ENCODE measurements around the gene TUBGCP6. TPM values are rescaled to one million over a fixed set of nuclear protein-coding genes. Genes with fewer than 3 reads are reported as not detected.

The TUBGCP6 gene
- total RNA-seq, 4 donors from 2014 or later = 51.5 to 163 (median 111) TPM

DNA sequence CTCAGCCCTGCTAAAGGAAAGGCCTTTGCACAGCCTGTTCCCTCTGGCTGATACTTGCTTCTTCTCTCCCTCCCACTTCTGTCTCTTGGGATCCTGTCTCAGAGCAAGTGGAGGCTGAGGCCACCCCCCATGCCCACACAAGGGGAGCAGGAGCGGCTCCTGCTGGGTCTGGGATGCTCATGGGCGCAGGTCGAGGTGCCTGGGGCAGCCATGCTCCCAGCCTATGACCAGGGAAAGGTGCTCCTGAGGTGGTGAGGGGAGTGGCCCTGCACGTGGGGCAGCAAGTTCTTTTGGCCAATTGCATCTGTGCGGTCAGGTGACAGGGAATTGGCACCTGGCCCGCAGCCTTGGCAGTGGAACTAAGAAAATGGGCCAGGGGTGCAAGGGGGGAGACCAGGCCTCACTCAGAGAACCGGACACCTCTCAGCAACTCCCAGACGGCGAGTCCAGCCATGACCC, 23.9 kb upstream of the TUBGCP6 start:
- Histone ChIP-seq H3K9me3 (no peaks in the 10 kb centered on the region), H3K4me3 (no peak overlapping the region), H3K27ac (no peak overlapping the region), H3K36me3 (no peaks in the 10 kb centered on the region), H3K27me3 (no peaks in the 10 kb centered on the region), H3K4me1 (peaks cover 7 to 55% (median 27%) of the 10 kb centered on the region in 4 donors)
- no peak for TF ChIP-seq POLR2A (IDR thresholded peaks at IDR 0.05)
- TF ChIP-seq, protein P1, sequence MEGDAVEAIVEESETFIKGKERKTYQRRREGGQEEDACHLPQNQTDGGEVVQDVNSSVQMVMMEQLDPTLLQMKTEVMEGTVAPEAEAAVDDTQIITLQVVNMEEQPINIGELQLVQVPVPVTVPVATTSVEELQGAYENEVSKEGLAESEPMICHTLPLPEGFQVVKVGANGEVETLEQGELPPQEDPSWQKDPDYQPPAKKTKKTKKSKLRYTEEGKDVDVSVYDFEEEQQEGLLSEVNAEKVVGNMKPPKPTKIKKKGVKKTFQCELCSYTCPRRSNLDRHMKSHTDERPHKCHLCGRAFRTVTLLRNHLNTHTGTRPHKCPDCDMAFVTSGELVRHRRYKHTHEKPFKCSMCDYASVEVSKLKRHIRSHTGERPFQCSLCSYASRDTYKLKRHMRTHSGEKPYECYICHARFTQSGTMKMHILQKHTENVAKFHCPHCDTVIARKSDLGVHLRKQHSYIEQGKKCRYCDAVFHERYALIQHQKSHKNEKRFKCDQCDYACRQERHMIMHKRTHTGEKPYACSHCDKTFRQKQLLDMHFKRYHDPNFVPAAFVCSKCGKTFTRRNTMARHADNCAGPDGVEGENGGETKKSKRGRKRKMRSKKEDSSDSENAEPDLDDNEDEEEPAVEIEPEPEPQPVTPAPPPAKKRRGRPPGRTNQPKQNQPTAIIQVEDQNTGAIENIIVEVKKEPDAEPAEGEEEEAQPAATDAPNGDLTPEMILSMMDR (IDR thresholded peaks at IDR 0.05) = no peak
- no peak for DNase-seq

DNA sequence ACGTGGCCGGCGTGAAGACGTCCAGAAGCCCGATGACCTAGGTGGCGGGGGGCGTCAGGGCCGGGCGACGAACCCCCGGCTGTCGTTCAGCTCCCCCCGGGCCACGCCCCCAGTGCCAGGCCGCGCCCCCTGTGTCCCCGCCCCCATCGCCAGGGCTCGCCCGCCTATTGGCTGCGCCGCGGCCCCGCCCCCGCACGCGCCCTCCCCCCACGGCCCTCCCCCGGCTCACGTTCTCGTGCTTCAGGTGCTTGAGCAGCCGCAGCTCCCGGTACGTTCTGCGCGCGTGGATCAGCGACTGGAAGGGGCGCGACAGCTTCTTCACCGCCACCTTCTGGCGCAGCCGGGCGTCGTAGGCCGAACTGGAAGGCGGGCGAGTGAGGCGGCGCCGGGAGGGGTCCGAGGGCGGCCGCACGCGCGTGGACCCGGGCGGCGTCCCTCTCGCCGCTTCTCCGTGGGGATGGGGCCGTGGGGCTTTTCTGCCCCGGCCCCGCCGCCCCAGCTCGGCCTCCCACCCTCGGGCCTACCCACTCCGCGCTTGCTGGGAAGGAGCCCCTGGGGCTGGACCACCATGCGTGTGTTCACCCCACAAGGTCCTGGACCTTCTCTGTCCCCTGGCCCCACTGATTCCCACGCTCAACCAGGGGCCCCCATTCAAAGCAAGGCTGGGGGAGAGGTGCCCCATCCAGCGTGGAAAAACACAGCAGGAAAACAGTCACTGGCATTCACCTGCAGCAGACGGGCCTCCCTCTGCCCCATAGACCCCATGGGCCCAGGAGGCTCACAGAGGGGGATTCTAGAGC, 23.0 kb upstream of the TUBGCP6 start:
- Histone ChIP-seq H3K4me3 (peak overlapping the region in 2 of 4 donors; percentile 17 to 39), H3K36me3 (no peaks in the 10 kb centered on the region), H3K9me3 (no peaks in the 10 kb centered on the region), H3K4me1 (peaks cover 7 to 55% (median 27%) of the 10 kb centered on the region in 4 donors), H3K27me3 (no peaks in the 10 kb centered on the region), H3K27ac (no peak overlapping the region)
- DNase-seq = peak in 2 of 3 donors; percentile 71 to 83
- no peak for TF ChIP-seq POLR2A (IDR thresholded peaks at IDR 0.05)
- TF ChIP-seq, protein P1 (IDR thresholded peaks at IDR 0.05) = peak in 2 of 6 experiments; percentile 24 to 36

DNA sequence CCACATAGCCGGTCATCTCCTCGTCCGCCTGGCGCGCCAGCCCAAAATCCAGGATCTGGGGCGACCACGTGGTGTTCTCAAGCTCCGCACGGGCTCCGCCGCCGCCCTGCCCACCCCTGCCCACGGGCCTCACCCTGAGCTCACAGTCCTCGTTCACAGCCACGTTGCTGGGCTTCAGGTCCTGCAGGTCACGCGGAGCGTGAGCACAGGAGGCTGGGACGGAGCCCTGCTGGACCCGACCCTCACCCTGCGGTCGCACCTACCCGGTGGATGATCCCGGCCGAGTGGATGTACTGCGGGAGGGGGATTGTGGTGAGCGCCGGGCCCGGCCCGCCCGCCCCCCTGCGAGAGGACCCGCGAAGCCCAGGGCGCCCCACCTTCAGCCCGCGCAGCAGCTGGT, 22.2 kb upstream of the TUBGCP6 start:
- H3K27me3 ChIP-seq = peaks cover 0 to 7% of the 10 kb centered on the region in 2 donors
- H3K36me3 ChIP-seq = no peaks in the 10 kb centered on the region
- H3K9me3 ChIP-seq = no peaks in the 10 kb centered on the region
- H3K27ac ChIP-seq = no peak overlapping the region
- TF ChIP-seq, protein P1 (IDR thresholded peaks at IDR 0.05) = no peak
- no peak for TF ChIP-seq POLR2A (IDR thresholded peaks at IDR 0.05)
- no peak for DNase-seq
- H3K4me3 ChIP-seq = peak overlapping the region in 2 of 4 donors; percentile 17 to 39
- H3K4me1 ChIP-seq = peaks cover 7 to 57% (median 29%) of the 10 kb centered on the region in 4 donors

DNA sequence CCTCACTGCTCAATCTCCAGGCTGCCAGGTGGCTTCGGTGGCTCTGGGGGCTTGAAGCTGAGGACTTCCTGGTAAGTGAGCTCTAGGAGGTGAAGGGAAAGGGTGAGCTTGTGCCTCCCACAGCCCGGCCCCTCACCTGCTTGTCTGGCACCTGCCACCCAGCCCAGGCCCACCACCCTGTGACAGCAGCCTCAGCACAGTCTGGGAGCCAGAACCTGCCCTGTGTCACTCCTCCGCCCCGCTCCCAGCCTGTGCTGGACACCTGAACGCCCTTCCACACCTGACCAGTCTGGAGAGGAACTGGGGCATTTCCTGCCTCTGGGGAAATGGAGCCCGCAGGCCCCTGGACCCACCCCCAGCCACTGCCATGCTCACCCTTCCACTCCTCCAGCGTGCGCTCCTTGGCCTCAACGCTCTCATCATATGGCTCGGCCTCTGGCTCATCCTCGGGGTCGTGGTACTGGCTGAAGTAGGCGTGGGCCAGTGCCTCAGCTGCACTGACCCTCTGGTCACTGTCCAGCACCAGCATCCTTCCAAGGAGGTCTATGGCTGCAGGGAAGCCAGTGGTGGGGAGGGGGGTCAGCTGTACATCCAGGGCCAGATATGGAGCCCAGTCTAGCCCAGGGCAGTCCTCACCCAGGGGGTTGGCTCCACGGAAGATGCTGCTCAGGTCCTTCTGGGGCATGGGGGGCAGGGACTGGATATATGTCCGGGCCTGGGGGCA, 20.3 kb upstream of the TUBGCP6 start:
- peaks cover 0 to 15% of the 10 kb centered on the region in 2 donors for H3K27me3 ChIP-seq
- no peak for DNase-seq
- TF ChIP-seq, protein P1 (IDR thresholded peaks at IDR 0.05) = no peak
- no peak for TF ChIP-seq POLR2A (IDR thresholded peaks at IDR 0.05)

DNA sequence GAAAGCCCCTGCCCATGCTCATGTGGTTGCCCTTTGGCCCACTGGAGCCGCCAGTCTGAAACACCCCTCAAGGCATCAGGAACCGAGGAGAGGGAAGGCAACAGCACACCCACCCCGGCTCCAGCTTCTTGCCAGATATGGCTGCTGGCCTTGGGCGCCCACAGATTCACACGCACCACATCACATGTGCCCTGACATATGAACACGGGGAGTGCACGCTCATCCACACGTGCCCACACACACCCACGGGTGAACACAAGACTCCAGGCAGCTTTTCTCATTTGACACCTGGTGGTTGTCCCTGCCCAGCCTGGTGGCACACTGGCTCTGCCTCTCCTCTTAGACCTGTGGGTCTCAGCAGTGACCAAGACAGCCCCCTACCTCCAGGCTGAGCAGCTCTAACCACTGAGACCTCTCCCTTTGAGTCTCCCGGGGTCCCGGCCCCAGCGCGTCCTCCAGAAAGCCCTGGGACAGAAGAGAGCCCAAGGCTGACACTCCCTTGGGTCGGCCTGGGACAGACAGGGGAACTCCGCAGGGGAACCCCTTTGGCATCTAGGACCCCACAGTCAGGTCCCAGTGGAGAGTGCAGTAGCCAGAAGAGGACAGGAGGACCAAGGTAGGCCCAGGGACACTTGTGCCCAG, 19.4 kb upstream of the TUBGCP6 start:
- TF ChIP-seq, protein P1 (IDR thresholded peaks at IDR 0.05) = no peak
- TF ChIP-seq POLR2A (IDR thresholded peaks at IDR 0.05) = no peak
- DNase-seq = no peak
- H3K27ac ChIP-seq = no peak overlapping the region
- no peaks in the 10 kb centered on the region for H3K9me3 ChIP-seq
- no peak overlapping the region for H3K4me3 ChIP-seq
- no peaks in the 10 kb centered on the region for H3K36me3 ChIP-seq
- H3K4me1 ChIP-seq = peaks cover 0 to 44% (median 19%) of the 10 kb centered on the region in 4 donors
- peaks cover 0 to 15% of the 10 kb centered on the region in 2 donors for H3K27me3 ChIP-seq

More for the DNA sequence above, 20.3 kb upstream of the TUBGCP6 start:
- no peaks in the 10 kb centered on the region for H3K36me3 ChIP-seq
- peaks cover 0 to 52% (median 23%) of the 10 kb centered on the region in 4 donors for H3K4me1 ChIP-seq
- H3K27ac ChIP-seq = no peak overlapping the region
- H3K4me3 ChIP-seq = no peak overlapping the region
- H3K9me3 ChIP-seq = no peaks in the 10 kb centered on the region
